GM19395 (cell line): ENCODE results near the gene FAM131A.

Experiments used
- ATAC-seq: cut with Tn5 transposase; IDR thresholded peaks from one replicate; pipeline ENCODE4 v1.9.1; 2021; ENCODE audit warnings: mild to moderate bottlenecking, moderate library complexity; ENCODE audit not compliant: unreplicated experiment

The FAM131A gene

DNA sequence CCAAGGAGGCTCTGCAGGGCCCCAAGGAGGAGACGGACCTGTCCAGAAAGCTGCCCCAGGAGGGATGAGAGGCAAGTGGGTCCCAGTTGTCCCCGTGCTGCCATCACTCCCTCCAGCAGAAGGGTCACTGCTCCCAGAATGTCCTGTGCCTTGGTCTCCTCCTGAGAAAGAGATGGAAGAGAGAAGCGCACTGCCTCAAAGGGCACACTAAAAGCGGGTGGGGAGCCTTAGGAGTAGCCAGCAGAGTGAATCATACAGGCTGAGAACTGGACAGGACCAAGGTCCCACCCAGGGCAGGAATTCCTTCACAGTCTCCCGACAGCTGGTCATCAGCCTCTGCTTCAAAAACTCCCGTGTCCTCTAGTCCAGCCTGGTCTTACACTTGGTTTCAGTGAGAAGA lies 36.0 kb downstream of the FAM131A start:
- no peak for ATAC-seq

DNA sequence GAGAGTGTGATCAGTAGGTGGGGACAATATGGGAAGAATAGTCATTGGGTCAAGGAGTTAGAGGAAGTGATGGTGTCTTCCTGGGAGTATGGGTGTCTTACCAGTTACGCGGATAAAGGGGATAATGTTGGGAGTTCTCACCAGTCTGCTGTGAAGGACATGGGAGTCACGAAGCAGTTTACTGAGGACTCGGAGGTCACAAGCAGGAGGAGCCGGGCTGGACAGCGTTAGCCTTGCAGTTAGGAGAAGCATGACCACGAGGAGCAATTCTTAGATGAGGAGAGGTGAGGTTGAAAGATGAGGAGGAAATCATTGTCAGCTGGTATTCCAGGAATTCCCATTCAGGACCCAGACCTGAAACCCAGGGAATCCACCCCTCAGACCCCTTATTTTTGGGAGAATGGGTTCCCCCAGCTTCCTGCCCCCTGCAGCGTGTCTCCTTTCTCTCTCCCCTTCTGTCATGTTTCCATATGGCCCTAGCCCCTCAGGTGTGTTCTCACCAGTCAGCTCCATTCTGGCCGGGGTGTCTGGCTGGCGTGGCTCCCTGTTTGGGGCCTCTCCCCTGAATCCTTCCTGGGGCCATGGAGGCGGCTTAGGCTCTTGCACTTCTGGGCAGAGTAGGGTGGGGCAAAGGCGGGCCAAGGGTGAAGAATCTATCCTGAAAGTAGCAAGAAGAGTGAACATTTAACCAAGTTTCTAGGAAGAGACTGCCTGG lies 38.5 kb downstream of the FAM131A start:
- ATAC-seq, result no peak

- no peak for ATAC-seq
These were observed 40.0 kb downstream of the FAM131A start for GRCh38 chr3:184377374-184377773.

GRCh38 chr3:184377882-184378445 lies 40.6 kb downstream of the FAM131A start, which contains the start of gene THPO:
TSS of gene THPO (minus strand) at chr3:184378207. CDS start at chr3:184376259, 1,948 bp downstream.
- ATAC-seq, result no peak

DNA sequence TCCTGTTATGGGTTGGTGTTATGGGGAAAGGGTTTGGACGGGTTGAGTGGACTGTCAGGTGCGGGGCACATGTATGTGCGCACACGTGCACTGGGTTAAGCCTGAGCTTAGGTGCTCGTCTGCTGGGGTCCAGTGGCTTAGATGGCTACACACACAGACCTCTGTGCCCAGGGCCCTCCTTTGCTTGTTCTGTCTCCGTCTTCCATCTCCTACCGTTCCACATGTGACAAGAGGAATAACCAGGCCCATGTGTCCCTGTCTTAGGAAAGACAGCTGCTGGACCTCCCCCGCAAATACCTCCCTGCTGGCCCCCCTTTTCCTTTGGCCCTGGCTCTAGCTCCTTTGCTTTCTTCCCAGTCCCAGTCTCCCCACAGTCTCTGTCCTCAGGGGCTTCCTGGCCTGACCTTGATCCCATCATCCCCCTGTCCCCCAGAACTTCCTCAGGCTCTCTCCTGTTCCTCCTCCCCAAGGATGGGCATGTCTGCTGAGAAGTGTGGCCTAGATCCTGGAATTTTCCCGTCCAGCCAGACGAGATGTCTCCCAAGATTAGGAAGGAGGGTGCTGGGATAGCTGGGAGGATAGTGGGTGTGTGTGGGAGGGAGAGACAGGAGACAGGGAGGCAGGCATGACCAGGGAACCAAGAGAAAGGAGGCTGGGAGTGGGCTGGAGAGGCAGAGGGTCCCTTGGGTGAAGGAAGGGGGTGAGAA lies 41.4 kb downstream of the FAM131A start:
- no peak for ATAC-seq

DNA sequence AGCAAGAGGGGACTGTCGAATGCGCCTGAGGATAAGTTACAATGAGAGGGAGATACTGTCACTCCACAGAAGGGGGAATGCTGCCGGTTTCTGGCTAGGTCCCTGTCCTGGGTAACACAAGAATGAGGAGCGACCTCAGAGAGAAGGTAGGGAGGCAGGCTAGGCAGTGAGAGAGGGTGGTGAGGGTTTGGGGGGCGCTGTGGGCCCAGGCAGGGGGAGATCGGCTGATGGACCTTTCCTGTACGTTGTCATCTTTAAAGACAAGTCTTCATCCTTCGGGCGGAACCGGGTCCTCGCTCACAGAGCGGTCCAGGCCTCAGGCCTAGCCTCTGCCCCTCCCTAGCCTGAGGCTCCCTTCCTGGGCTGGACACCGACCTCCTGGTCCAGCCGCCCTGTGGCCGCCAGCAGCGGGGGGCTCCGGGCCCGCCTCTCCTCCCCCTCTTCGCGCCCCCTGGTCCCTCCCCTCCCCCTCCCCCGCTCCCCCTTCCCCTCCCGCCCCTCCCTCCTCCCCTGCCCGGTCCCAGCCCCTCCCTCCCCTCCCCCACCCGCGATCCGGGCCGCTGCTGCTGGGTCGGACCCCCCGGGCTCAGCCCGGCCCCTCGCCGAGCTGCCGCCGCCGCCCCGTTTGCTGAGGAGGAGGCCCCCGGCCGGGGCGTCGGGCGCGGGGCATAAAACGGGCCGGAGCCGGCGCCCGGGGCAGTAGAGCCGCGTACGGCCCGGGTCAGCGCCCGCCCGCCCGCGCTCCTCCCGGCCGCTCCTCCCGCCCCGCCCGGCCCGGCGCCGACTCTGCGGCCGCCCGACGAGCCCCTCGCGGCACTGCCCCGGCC lies 42.2 kb downstream of the FAM131A start, which contains the start of gene CHRD:
Gene CHRD (plus strand): TSS at position 697 of the 827 bp plus-strand sequence. CDS start 265 bp downstream, outside the sequence.
- ATAC-seq, result no peak

DNA sequence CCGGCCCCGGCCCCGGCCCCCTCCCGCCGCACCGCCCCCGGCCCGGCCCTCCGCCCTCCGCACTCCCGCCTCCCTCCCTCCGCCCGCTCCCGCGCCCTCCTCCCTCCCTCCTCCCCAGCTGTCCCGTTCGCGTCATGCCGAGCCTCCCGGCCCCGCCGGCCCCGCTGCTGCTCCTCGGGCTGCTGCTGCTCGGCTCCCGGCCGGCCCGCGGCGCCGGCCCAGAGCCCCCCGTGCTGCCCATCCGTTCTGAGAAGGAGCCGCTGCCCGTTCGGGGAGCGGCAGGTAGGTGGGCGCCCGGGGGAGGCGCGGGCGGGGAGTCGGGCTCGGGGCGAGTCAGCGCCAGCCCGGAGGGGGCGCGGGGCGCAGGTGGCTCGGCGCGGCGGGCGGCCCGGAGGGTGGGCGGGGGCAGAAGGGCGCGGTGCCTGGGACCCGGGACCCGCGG lies 42.8 kb downstream of the FAM131A start:
- ATAC-seq, result no peak

DNA sequence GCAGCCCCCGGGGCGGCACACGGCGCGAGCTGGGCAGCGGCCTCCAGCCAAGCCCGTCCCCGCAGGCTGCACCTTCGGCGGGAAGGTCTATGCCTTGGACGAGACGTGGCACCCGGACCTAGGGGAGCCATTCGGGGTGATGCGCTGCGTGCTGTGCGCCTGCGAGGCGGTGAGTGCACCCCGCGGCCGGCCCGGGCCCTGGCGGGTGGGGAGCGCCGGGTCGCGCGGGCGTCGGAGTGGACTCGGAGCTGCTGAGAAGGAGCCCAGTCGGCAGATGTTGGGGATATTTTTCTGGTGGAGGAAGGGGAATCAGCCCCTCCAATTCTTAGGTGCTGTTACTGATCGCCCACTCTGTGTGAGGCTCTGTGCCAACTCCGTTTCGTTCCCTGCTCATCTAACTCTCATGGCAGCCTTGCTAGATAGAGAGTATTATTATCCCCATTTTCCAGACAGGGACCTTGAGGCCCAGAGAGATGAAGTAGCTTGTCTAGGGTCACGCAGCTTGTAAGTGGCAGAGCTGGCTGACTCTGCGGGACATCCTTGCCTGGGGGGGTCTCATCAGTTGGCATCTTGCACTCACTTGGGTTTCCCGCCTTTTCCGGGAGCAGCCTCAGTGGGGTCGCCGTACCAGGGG lies 43.3 kb downstream of the FAM131A start:
- ATAC-seq, result no peak

DNA sequence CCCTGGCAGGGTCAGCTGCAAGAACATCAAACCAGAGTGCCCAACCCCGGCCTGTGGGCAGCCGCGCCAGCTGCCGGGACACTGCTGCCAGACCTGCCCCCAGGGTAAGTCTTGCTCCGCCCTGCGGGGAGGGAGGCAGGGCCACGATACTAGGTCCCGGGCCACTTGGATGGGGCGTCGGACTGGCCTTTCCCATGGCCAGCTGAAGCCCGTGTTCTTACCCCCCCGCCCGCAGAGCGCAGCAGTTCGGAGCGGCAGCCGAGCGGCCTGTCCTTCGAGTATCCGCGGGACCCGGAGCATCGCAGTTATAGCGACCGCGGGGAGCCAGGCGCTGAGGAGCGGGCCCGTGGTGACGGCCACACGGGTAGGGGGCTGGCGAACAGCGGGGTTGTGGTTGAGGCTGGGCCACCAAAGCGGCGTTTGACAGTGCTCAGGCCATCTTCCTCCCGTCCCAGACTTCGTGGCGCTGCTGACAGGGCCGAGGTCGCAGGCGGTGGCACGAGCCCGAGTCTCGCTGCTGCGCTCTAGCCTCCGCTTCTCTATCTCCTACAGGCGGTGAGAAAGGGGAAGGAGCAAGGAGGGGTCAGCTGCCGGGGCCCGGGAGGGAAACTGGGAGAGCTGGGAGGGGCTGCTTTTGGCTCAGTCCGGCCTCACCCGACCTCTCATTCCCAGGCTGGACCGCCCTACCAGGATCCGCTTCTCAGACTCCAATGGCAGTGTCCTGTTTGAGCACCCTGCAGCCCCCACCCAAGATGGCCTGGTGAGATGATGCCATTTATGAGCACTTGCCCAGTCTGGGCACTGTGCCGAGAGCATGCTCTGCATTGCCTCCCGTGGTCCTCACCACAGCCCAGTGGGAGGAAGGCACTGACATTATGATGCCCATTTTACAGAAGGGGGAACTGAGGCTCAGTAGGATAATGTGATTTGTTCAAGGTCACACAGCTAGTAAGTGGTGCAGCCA lies 44.1 kb downstream of the FAM131A start:
- ATAC-seq, result no peak

GRCh38 chr3:184382326-184383032 lies 45.1 kb downstream of the FAM131A start:
- no peak for ATAC-seq

- ATAC-seq, result no peak
These were observed 45.8 kb downstream of the FAM131A start for GRCh38 chr3:184383033-184383740.

GRCh38 chr3:184384342-184384741 lies 46.9 kb downstream of the FAM131A start:
- ATAC-seq, result no peak

- ATAC-seq, result no peak
These were observed 47.5 kb downstream of the FAM131A start for GRCh38 chr3:184384856-184385422.

DNA sequence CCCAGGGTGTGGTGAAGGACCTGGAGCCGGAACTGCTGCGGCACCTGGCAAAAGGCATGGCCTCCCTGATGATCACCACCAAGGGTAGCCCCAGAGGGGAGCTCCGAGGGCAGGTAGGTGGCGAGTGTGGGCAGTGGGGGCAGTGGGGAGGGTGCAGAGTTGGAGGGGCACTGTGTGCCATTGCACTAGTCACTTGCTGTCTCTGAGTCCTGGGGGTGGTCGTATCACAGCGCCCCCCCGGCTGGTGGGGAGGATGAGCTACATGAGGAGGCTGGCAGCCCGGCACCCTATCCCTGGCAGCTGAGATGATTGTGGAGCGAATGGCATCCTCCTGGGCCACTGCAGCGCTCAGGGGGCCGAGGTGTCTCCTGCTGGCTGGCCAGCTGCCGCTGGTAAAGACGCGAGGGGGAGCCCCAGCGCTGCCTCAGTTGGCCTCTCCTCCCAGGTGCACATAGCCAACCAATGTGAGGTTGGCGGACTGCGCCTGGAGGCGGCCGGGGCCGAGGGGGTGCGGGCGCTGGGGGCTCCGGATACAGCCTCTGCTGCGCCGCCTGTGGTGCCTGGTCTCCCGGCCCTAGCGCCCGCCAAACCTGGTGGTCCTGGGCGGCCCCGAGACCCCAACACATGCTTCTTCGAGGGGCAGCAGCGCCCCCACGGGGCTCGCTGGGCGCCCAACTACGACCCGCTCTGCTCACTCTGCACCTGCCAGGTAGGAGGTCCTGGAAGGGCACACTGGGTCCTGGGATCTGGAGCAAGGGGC lies 48.8 kb downstream of the FAM131A start:
- ATAC-seq, result no peak

DNA sequence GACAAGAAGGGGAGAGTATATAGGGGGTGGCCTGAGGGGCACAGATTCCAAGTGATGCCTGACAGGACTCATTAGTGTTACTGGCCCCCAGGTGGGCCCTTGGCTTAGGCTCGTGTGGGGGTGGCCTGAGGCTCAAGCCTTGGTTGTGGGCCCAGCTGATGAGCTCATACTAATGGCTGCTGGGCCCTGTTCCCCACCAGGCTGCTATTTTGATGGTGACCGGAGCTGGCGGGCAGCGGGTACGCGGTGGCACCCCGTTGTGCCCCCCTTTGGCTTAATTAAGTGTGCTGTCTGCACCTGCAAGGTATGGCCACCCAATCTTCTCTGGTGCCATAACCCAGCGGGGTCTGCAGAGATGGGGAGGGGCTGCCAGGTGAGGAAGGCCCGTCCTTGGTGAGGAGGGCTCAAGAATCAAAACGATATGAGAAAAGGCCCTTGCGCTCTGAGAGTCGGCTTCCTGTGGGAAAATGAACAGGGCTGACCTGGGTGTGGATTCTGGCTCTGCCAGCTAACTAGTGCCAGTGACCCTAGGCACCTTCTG lies 49.8 kb downstream of the FAM131A start:
- no peak for ATAC-seq

DNA sequence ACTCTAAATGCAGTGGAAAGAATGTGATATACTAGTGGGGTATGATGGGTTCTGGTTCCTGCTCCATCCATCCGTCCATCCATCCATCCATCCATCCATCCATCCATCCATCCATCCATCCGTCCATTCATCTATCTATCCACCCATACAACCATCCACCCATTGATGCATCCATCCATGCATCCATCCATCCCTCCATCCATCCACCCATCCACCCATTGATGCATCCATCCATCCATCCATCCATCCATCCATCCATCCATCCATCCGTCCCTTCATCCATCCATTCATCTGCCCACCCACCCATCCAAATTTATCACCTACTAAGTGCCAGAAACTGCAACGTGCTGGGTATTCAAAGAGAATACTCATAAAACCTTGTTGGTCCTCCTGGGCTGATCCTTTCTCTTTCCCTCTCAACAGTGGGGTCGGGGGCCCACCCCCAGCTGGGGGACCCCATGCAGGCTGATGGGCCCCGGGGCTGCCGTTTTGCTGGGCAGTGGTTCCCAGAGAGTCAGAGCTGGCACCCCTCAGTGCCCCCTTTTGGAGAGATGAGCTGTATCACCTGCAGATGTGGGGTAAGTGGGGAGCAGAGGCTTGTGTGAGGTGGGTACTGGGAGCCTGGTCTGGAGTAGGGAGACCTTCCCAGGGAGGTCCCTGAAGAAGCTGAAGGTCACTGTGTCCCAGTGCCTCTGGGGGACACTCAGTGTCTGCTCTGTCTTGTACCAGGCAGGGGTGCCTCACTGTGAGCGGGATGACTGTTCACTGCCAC lies 51.0 kb downstream of the FAM131A start:
- ATAC-seq, result no peak
